Cardiac fibroblast (primary cell): ENCODE measurements around the gene DIP2A.

Experiments
- DNase-seq, 2 donors: peaks; one replicate each; pipeline versions ENCODE4 v3.0.0 to v3.0.0-alpha.2; 2010; ENCODE audit warnings: low read depth in 2 of 2
- H3K4me3 ChIP-seq, 2 donors: replicated peaks in 1 of 2; 1 replicate in 1 of 2; 2 replicates in 1 of 2; pipeline ENCODE4 v1.5.1; 2011; ENCODE audit warnings: low read depth in 2 of 2, low read length in 2 of 2, mild to moderate bottlenecking in 2 of 2, moderate library complexity in 1 of 2
- TF ChIP-seq, protein P1 (sequence below): IDR thresholded peaks from one replicate; pipeline ENCODE4 v1.5.1; 2011; ENCODE audit warnings: low read depth, mild to moderate bottlenecking, low read length, inconsistent platforms

DIP2A gene

DNA sequence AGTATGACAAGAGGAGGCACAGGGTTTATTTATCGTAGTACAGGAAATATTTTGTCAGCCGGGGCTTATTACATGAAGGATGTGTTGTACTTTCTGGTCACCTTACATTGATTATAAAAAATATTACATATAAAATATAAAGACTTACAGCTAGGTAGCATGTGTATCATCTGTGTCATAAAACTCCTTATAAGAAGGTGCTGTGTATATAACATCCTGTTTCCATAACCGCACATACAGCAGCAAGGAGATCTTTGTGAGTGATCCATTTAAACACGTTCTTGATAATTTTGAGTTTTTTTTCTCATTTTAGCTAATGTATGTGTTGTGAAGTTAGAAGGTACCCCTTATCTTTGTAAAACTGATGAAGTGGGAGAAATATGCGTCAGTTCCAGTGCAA, 86.1 kb downstream of the DIP2A start:
- TF ChIP-seq, protein P1, sequence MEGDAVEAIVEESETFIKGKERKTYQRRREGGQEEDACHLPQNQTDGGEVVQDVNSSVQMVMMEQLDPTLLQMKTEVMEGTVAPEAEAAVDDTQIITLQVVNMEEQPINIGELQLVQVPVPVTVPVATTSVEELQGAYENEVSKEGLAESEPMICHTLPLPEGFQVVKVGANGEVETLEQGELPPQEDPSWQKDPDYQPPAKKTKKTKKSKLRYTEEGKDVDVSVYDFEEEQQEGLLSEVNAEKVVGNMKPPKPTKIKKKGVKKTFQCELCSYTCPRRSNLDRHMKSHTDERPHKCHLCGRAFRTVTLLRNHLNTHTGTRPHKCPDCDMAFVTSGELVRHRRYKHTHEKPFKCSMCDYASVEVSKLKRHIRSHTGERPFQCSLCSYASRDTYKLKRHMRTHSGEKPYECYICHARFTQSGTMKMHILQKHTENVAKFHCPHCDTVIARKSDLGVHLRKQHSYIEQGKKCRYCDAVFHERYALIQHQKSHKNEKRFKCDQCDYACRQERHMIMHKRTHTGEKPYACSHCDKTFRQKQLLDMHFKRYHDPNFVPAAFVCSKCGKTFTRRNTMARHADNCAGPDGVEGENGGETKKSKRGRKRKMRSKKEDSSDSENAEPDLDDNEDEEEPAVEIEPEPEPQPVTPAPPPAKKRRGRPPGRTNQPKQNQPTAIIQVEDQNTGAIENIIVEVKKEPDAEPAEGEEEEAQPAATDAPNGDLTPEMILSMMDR: no peak
- no peak for DNase-seq
- H3K4me3 ChIP-seq: no peak overlapping the region

DNA sequence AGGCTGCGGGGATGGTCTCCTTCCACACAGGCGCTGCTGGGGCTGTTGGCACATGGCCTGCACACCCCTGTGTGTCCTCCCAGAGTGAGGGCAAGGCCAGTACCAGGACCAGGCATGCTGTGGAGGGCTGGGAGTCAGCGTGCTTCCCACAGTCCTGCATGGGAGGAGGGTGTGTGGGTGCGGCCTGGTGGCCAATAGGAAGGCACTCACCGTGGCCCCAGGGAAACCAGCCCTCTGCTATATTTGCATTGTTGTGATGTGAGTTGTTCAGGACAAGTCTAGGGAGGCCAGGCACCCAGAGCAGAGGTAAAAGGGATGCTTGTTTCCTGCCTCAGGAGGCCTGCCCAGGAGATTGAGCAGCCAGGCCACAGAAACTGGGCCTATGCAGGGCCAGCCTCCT, 86.7 kb downstream of the DIP2A start:
- no peak for DNase-seq
- TF ChIP-seq, protein P1: no peak
- no peak overlapping the region for H3K4me3 ChIP-seq

DNA sequence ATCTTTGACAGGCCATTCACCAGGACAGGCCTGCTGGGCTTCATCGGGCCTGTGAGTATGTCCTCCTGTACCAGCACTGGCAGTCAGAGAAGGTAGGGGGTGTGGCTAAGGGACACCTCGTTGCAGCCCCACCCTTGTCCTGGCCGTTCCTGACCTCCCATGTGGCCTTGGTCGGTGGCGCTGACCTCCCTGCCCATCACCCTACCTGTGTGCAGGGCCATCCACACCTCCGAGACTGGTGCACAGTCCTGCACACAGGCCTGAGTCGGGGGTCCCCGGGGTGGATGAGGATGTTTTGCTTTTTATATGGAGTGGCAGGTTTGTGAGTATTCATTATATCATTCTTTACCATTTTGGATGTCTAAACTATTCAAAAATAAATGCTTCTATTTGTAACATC, 87.2 kb downstream of the DIP2A start:
- H3K4me3 ChIP-seq: no peak overlapping the region
- DNase-seq: no peak
- TF ChIP-seq, protein P1: no peak

DNA sequence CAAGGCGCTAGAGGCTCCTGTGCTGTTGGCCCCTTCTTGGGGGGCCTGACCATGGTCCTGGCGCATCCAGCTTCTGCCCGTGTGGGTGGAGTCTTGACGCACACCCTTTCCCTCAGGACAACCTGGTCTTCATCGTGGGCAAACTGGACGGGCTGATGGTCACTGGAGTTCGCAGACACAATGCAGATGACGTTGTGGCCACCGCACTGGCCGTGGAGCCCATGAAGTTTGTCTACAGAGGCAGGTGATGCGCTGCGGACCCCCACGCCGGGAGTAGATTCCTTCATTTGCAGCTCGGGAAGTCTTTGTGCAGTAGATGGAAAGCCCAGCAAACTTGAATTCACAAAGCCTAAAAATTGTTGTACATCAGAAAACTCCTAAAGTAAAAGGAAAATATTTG, 88.1 kb downstream of the DIP2A start:
- TF ChIP-seq, protein P1: no peak
- H3K4me3 ChIP-seq: no peak overlapping the region
- DNase-seq: no peak

DNA sequence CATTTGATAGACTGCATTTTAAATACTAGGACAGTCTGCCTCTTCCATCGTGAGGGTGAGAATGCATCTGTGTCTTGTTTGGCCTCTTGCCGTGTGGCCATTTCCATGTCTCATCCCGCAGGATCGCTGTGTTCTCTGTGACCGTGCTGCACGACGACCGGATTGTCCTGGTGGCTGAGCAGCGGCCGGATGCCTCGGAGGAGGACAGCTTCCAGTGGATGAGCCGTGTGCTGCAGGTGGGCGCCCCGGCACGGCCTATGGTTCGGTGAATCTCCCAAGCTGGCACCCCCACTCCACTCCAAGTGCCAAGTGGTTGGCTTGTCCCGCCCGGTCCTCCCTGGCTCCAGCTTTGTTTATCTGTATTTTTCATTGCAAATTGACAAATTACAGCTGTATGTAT, 91.0 kb downstream of the DIP2A start:
- TF ChIP-seq, protein P1: no peak
- no peak for DNase-seq
- no peak overlapping the region for H3K4me3 ChIP-seq

DNA sequence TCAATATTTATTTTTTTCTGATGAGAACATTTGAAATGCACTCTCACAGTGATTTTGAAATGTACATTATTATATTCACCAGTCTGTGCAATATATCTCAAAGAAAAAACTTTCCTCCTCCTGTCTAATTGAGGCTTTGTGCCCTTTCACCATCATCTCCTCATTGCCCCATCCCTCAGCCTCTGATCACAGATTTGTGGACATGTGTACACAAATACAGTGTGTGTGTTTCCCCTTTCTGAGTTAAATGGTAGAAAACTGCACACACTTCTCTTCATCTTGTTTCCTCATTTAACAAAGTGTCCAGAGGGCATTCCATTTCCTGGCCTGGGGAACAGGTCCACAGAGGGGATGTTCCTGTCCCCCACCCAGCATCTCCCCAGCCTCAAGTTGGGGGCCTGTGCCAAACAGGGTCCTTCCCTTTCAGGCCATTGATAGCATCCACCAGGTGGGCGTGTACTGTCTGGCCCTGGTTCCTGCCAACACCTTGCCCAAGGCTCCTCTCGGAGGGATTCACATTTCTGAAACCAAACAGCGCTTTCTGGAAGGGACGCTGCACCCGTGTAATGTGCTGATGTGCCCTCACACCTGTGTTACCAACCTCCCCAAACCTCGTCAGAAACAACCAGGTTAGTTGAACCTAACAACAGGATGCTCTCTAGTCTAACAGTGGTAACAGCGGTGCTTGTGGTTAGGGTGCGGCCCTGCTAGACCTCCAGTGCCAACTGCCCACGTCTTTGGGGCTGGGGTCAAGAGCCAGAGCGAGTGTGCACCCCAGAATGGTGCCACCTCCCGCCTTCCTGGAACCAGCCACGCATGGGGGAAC, 91.6 kb downstream of the DIP2A start:
- no peak for DNase-seq
- no peak overlapping the region for H3K4me3 ChIP-seq
- TF ChIP-seq, protein P1: no peak
